HL-60/S4 treated with phorbol 12-myristate 13-acetate at 8.2 ng/mL for 4 days and 3 days (cell line): ENCODE measurements around the gene SIGLEC15.

Source experiments
- in situ Hi-C: fragments of 300-500 bp; cut with MboI; formaldehyde crosslinking; loops from 2 replicates; pipeline ENCODE4 v1.15.0; 2022; ENCODE audit warnings: low sequenced_read_pairs

The SIGLEC15 gene

DNA sequence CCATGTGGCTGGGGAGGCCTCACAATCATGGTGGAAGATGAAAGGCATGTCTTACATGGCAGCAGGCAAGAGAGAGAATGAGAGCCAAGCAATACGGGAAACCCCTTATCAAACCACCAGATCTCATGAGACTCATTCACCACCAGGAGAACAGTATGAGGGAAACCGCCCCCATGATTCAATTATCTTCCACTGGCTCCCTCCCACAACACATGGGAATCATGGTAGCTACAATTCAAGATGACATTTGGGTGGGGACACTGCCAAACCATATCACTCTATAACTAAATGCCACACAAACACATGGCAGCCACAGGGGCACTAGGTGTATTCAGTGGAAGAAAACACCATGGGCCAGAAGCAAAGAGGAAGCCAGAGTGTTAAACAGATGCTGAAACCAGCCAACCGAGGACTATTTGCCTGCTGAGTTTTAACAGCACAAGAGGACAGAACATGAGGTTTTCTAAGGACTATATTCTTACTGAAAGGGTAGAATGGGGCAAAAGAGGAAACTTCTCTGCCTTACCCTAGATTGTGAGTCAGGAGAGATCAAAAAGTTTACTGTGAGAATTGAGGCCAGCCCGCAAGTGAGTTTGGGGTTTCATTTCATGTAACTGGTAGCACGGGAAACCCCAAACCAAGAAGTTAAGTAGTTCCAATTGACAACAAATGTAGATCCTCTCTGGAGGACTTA lies 49.2 kb downstream of the SIGLEC15 start:
- in situ Hi-C loops = no loop called here

DNA sequence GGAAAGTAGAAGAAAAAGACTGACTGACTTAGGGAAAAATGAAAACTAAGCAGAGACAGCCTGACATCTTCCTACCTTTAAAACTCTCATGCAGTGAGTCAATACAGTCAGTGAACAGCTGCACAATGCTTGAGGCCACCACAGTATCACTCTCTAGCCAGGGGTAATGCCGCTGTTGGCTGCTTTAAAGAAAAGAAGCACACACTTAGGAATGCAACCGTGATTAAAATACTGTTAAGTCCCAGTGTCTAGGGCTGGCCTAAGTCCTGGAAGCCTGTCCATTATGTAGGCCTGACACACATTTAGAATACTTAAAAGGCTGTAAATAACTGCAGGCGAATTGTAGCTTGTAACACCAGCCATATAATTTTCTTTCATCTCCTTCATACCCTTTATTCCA lies 50.7 kb downstream of the SIGLEC15 start:
- in situ Hi-C loops = no loop called here

DNA sequence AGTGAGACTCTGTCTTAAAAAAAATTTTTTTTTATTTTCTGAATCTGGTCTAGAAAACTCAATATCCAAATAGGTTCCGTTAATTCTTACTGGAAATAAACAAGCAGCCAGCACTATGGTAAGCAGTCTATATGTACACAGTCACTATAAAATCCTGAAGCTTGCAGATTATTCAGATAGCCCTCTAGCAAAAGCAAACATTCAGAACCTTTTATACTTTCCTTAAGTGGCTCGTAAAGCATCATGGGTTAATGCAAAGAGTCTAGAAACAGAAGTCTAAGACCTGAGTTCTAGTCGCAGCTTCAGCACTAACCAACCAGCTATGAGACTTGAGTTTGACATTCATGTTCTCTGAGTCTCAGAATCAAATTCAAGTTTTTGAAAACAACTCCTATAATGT lies 51.9 kb downstream of the SIGLEC15 start:
- in situ Hi-C loops = no loop called here

DNA sequence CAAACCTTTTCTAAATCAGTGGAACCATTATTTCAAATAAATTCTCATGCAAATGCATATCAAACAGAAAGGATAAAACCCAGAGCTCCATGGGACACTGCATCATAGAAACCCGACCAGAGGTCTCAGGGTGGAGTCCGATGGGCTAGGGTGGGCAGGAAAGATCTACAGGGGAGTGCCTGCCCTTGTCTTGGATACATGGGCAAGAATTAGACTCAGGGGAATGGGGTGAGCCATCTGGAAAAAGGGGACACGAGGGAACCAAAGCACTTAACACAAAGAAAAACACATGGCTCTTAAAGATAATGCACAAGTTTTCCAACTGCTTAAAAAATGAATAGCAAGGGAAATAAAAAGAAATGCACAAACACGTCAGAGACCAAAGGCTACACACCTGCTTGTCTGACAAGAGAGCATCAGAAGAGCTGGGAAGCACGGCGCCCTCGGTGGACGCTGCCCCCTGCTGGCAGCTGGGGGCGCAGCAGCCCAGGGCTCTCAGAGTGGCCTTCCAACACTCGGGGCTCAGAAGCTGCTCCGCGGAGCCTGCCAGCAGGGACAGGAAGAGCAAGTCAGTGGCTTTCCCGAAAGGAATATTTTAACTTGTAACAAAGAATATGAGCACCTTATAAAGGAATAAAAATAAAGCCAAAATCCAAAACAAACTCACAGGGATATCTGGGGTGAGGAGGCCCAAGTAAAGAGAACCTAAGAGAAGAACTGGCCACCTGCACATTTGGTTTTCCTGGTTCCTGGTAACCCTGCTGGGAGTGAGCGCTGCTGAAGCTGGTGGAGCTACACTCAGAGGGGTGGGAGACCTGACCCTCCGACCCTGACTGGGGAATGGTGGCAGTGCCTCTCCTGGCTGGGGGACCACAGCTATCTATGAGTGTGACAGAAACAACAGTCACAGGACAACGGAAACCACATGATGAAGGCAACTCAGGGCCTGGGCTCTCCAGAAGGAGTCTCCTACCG lies 54.5 kb downstream of the SIGLEC15 start:
- in situ Hi-C loops = no loop called here

DNA sequence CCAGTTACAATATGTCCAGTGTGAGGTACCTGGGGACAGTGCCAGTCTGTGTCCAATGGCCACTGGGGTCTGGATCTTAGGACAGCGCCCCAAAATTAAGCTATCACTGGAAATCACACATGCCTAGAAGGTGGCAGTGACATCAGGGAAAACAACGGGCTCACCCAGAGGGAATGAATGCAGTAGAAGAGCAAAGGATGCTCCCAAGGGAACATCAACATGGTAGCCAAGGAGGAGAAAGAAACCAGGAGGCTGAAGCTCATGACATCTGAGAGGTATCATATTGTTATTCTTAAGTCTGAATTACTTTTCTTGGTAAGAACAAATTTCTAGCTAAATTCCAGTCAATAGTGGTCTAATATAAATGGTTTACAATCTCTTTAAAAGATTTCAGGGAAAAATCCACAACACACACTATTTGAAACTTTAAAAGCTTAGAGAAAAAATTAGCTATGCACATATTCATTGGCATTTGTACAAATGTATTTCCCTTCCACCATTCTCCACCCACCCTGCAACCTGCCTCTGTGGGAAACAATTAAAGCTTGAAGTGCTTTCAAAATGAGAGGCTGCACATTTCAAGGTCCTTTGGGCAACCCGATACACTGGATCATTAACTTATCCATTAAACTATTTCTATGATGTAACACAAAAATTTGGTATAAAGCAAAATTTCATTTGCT lies 55.5 kb downstream of the SIGLEC15 start:
- in situ Hi-C loops = no loop called here

DNA sequence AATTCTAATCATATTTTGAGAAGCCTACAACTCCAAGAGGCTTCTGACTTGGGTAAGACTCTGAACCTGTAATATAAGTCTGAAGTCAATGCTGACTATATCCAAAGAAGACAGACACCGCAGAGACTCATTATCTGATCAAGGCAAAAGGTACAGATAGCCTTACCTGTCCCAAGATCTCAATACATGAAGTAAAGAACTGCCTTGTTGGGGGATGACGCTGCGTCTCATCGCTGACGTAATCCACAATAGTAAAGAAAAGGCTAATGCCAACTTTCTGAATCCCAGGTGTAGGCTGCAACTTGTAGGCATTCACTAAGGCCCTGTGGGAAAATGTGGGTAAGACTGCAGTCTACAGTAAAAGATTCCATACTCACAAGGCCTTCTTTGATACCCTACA lies 62.1 kb downstream of the SIGLEC15 start:
- in situ Hi-C loops = no loop called here

DNA sequence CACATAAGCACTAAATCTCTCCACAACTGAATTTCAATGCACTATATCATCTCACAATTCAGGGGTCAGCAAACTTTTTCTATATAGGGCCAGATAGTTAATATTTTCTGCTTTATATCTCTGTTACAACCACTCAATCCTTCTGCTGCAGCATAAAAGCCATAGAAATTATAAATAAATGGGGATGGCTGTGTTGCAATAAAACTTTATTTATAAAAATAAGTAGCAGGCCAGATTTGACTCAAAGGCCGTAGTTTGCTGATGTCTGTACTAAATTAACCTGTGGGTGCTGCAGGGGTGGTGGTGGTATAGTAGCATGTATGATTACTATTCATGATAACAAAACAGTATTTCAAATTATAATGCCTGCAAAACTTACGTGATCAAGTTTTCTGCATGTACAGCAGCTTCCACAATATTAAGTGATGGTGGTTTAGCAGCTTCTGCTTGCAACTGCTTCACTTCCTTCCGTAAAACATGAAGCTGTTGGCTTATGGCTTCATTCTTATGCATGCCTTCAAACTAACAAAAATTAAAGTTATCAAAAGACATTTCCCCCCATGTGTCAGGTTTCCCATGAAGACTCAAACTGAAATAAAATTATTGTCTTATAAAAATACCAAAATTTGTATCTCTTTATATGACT lies 64.1 kb downstream of the SIGLEC15 start:
- in situ Hi-C loops = no loop called here

DNA sequence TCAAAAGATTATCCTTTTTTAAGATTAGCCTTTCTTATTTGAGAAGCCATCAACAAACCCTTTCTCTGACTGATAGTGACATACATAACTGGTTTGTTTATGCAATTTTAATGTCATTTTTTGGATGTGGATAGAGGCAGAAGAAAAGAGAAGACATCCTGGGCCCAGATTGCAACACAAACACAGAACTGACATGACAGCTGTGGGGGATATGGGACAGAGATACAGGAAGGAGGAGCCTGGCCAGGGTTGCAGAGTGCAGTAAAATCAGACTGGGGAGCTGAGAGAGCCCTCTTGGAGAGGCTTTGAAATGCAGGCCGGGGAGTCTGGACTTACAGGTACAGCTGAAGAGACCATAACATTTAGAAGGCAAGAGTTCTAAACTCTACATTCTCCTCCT lies 65.1 kb downstream of the SIGLEC15 start:
- in situ Hi-C loops = no loop called here

DNA sequence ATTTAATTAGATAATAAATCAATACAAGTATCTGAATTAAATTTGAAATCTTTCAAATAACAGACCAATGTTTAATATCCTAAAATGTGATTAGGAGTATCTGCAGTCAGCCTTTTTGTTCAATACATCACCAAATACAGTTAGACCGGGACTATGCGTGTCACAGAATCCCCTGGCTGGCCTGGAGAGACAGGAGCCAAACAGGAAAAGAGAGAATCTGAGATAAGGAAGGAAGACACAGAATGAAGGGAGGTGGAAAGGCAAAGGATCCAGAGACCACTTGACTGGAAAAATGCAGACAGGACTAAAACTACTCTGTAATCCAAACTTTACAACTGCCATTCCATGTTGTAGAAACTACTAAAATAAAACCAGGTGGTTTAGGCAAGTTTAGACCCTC lies 66.3 kb downstream of the SIGLEC15 start:
- in situ Hi-C loops = no loop called here
